GM12872 (cell line): ENCODE results near the gene PDGFB.

ENCODE experiments used
- CTCF ChIP-seq: IDR thresholded peaks from 3 replicates; pipeline ENCODE4 v1.5.1; 2011; ENCODE audit warnings: low read depth, mild to moderate bottlenecking, low read length, moderate library complexity; ENCODE audit not compliant: insufficient read depth

PDGFB gene

GRCh38 chr22:39282645-39283321 is 38.0 kb upstream of the PDGFB start:
- TF ChIP-seq CTCF: no peak

GRCh38 chr22:39281126-39281525 is 36.3 kb upstream of the PDGFB start:
- TF ChIP-seq CTCF: no peak

GRCh38 chr22:39280250-39280649 is 35.5 kb upstream of the PDGFB start:
- TF ChIP-seq CTCF: no peak

- no peak for TF ChIP-seq CTCF
Measured at GRCh38 chr22:39279170-39279850, 34.5 kb upstream of the PDGFB start.

GRCh38 chr22:39278040-39278439 is 33.3 kb upstream of the PDGFB start:
- TF ChIP-seq CTCF: no peak

GRCh38 chr22:39277142-39277607 is 32.4 kb upstream of the PDGFB start:
- no peak for TF ChIP-seq CTCF

GRCh38 chr22:39276440-39277141 is 31.8 kb upstream of the PDGFB start:
- TF ChIP-seq CTCF: no peak
